GM12864 (cell line): ENCODE measurements around the gene FSTL4.

Experiments
- DNase-seq: peaks from one replicate; pipeline ENCODE4 v3.0.0-alpha.2; 2011; ENCODE audit warnings: low read depth
- H3K4me3 ChIP-seq: 2 replicates; pipeline ENCODE4 v1.5.1; 2011; ENCODE audit warnings: mild to moderate bottlenecking, low read depth, low read length, control low read depth
- TF ChIP-seq, protein P1 (sequence below): IDR thresholded peaks from 2 replicates; pipeline ENCODE4 v1.5.1; 2011; ENCODE audit warnings: low read depth, mild to moderate bottlenecking, moderate library complexity, low read length, control low read depth, inconsistent platforms; ENCODE audit errors: missing control alignments

Gene FSTL4

DNA sequence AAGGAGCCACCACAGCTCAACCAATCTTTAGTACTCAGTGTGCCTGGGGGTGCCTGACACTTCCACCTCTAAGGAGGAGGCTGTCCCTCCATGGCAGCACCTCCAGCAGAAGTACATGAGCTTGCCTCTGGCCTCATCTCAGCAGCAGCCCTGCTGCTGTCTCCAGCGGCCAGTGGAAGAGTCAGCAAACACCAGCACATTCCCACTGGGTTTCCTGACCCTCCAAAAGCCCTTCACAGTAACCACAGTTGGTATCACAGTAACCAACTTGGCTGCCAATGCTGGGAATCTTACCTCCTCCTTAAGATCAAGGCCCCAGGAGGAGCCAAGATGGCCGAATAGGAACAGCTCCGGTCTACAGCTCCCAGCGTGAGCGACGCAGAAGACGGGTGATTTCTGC, 29.4 kb downstream of the FSTL4 start:
- TF ChIP-seq, protein P1, sequence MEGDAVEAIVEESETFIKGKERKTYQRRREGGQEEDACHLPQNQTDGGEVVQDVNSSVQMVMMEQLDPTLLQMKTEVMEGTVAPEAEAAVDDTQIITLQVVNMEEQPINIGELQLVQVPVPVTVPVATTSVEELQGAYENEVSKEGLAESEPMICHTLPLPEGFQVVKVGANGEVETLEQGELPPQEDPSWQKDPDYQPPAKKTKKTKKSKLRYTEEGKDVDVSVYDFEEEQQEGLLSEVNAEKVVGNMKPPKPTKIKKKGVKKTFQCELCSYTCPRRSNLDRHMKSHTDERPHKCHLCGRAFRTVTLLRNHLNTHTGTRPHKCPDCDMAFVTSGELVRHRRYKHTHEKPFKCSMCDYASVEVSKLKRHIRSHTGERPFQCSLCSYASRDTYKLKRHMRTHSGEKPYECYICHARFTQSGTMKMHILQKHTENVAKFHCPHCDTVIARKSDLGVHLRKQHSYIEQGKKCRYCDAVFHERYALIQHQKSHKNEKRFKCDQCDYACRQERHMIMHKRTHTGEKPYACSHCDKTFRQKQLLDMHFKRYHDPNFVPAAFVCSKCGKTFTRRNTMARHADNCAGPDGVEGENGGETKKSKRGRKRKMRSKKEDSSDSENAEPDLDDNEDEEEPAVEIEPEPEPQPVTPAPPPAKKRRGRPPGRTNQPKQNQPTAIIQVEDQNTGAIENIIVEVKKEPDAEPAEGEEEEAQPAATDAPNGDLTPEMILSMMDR: no peak
- no peak overlapping the region for H3K4me3 ChIP-seq
- DNase-seq: no peak

DNA sequence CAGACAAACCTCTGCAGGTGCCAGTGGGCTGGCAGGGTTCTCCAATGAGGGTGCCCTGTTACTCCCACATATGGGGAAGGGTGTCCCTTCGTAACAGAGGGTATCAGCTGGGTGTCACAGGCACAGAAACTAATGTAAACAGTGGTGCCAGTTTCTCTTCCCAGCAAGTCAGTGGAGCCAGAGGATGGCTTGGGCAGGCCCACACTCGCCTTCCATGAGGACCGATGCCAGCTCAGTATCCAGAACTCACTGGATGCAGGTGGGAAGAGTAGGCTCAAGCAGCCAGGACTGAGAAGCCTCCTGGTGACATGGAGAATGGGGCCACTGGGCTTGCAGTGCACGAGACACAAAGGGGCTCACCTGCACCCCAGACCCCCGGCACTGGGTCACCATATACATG, 30.4 kb downstream of the FSTL4 start:
- DNase-seq: no peak
- TF ChIP-seq, protein P1: no peak
- H3K4me3 ChIP-seq: no peak overlapping the region

DNA sequence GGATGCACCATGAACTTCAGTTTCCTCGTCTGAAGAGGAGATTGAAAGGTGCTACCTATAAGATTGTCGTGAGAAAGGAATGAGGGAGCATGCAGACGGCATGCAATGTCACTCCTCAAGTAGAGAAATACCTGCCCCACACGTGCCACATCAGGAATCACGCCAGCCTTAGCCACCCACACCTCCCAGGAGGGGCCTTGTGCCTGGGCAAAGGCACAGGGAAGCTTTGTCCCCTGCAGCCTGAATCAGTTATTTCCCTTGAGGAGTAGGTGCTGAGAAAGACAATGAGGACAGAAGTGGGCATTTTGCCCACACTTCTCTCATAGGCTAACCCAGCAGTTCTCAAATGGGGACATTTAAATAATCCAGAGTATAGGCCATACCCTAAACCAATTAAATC, 31.0 kb downstream of the FSTL4 start:
- TF ChIP-seq, protein P1: no peak
- no peak overlapping the region for H3K4me3 ChIP-seq
- no peak for DNase-seq

DNA sequence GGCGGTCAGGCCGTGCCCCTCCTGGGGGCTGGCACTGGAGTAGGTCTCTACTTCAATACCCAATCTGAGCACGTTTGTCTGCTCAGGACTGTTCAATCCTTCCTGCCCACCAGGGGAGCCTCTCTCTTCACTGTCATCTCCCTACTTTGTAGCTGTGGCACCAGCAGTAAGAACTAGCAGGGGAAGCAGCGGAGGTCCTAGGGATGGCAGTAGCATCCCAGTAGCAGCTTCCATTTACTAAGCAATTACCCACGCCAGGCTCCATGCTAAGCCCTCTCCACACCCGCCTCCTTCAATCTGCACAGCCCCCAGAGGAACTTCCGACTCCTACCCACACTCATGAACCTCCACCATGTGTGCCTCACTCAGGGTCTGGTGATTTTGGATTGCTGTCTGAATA, 31.7 kb downstream of the FSTL4 start:
- DNase-seq: no peak
- TF ChIP-seq, protein P1: no peak
- H3K4me3 ChIP-seq: no peak overlapping the region

DNA sequence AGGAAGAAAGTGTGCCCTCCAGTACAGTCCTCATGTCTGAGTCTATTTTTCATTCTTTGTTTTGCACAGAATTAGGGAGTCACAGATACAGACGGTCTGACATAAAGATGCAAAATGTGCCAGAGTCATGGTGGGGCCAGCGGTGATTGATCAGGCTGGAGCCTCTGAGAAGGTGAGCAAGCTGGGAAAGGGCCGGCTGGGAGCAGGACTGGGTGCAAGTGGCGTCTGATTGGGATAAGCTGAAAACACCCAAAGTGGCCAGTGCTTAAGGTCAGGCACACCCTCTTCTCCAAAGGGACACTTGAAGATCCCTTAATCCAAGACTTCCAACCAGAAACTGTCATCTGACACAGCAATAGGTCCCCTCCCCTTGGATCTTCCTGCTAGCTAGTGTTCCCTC, 32.6 kb downstream of the FSTL4 start:
- H3K4me3 ChIP-seq: no peak overlapping the region
- TF ChIP-seq, protein P1: no peak
- no peak for DNase-seq

DNA sequence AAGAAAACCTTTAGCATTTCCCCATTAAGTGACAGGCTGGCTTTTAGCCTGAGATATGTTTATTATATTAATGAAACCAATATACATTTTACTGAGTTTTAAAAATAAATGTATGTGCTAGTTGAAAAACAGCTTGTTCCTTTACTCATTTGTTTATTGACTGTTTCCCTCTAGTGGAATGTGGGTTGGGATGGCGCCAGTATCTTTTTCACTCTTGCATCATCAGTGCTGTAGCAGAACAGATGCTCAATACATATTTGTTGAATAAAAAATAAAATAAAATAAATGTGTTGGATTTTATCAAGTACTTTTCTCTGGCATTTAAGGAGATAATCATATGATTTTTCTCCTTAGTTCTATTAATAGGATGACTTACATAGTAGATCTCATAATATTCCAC, 43.0 kb downstream of the FSTL4 start:
- DNase-seq: no peak
- TF ChIP-seq, protein P1: no peak
- no peak overlapping the region for H3K4me3 ChIP-seq

DNA sequence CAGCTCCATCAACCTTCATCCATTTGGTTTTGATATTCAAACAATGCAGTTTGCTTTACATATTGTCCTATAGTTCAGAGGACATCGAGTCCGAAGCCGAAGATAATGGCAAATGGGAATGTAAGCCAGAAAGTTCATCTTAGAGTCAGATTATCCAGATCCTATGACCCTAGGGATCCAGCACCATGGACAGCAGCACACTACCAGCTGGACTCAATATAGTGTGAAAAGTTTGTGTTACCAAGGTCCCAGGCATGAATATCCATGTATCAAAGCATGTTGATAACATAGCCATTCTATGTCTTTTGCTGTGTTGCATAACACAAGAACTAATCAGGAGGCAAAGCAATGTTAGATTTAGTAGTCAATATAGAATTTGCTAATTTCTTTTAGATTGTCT, 46.3 kb downstream of the FSTL4 start:
- no peak overlapping the region for H3K4me3 ChIP-seq
- no peak for DNase-seq
- TF ChIP-seq, protein P1: no peak
